Mammary epithelial cell (primary cell): ENCODE measurements around the gene TMEM106C.

ENCODE experiments used
- CTCF ChIP-seq, 2 donors: IDR thresholded peaks in 1 of 2; conservative IDR thresholded peaks in 1 of 2; 2 replicates each; pipeline ENCODE4 v1.5.1; 2011 to 2012; ENCODE audit warnings: inconsistent platforms in 2 of 2, low read length in 2 of 2, mild to moderate bottlenecking in 2 of 2, control low read depth in 1 of 2, low read depth in 1 of 2; ENCODE audit not compliant: insufficient read depth in 1 of 2; ENCODE audit errors: extremely low read depth in 1 of 2
- EZH2 ChIP-seq: IDR thresholded peaks from 2 replicates; pipeline ENCODE4 v1.6.1; 2012; ENCODE audit warnings: low read length, inconsistent platforms, borderline replicate concordance

GRCh38 chr12:48008950-48009349 is 45.6 kb downstream of the TMEM106C start:
- TF ChIP-seq CTCF (conservative IDR thresholded peaks at IDR 0.05 in 1 of 2, IDR thresholded peaks at IDR 0.05 in 1 of 2; ENCODE audit: extremely low read depth in 1 of 2, insufficient read depth in 1 of 2, low read depth in 1 of 2, low read length in 2 of 2) (no peak), EZH2 (no peak)
